GM21723 (cell line): ENCODE data around the gene PIM1.
A peak's percentile ranks its signal among the peaks of the same experiment; 100 is the strongest.
"Not testable (repeated sequence)": the region's sequence is repeated elsewhere in the genome, so short reads cannot be mapped to it uniquely, and the experiment has no call there.

Experiments used
- ATAC-seq: cut with Tn5 transposase; IDR thresholded peaks from one replicate; pipeline ENCODE4 v1.9.1; 2021; ENCODE audit warnings: mild to moderate bottlenecking, moderate library complexity; ENCODE audit not compliant: unreplicated experiment

The PIM1 gene

DNA sequence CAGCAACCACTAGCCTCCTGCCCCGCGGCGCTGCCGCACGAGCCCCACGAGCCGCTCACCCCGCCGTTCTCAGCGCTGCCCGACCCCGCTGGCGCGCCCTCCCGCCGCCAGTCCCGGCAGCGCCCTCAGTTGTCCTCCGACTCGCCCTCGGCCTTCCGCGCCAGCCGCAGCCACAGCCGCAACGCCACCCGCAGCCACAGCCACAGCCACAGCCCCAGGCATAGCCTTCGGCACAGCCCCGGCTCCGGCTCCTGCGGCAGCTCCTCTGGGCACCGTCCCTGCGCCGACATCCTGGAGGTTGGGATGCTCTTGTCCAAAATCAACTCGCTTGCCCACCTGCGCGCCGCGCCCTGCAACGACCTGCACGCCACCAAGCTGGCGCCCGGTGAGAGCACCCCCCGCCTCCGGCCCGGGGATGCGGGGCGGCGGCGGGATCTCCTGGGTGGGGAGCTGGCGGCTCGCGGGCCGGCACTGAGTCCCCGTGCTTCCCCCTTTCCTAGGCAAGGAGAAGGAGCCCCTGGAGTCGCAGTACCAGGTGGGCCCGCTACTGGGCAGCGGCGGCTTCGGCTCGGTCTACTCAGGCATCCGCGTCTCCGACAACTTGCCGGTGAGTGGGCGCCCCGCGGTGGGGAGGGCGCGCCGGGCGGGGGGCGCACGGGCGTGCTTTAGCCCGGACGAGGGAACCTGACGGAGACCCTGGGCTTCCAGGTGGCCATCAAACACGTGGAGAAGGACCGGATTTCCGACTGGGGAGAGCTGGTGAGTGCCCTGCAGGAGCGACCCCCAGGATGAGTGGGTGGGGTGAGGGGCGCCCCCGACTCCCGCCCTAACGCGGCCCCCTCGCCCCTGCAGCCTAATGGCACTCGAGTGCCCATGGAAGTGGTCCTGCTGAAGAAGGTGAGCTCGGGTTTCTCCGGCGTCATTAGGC is 585 bp downstream of the PIM1 start:
- ATAC-seq: peak; percentile 33

DNA sequence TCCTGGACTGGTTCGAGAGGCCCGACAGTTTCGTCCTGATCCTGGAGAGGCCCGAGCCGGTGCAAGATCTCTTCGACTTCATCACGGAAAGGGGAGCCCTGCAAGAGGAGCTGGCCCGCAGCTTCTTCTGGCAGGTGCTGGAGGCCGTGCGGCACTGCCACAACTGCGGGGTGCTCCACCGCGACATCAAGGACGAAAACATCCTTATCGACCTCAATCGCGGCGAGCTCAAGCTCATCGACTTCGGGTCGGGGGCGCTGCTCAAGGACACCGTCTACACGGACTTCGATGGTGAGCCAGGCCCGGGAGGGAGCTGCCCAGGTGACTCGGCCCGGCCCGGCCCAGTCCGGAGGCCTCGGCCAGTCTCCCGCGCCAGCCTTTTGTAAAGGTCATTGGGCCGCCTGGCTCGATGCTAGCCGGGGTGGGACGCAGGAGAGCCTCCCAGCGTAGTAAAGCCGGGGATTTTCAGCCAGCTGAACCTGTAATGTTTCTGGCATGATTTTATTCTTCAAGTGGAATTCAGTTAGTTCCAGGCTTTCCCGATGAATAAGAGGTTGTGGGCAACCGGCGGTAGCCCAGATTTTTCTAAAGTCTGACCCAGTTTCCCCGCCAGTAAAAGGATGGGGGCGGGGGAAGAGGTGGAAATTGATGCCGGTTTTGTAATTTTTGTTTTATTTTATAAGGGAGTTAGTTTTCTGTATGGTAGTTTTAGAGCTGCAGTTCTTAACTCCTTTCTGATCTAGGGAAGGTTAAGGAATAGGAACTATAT is 1.4 kb downstream of the PIM1 start:
- ATAC-seq: no peak

DNA sequence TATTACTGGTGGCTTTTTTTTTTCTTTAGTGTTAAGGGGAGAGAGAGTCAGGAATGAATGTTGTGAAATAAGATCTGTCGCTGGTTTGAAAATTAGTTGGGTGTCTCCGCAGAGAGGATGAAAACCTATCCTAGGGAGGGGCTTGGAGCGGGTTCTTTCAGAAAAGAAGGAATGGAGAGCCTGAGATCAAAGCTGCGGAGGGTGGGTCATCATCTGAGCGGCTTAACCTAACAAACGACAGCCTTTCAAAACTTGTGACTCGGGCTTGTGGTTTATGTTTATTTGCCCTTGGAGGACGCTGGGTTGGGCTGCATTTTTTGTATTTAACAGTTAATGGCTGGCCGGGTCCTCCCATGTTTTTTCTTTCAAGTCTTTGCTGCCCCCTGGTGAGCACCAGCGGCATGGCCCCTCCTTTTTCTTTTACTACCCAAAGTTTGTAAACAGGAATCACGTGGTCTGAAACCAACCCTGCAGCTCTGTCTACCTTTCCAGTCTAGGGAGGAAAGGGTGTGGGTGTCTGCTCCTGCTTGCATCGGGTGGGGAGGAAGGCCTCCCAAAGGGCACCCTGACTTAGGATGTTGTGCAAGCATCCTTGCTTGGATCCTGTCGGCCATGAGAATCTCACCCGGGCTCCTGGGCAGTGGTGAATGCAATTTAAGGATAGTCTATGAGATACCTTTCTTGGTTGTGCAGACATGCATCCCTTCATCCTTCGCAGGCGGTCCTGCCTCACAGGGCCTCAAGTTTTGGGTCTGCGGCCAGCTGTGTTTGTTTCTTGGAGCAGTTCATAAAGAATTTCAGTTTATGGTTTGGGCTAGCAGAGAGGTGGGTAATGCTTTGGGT is 2.2 kb downstream of the PIM1 start:
- no peak for ATAC-seq

DNA sequence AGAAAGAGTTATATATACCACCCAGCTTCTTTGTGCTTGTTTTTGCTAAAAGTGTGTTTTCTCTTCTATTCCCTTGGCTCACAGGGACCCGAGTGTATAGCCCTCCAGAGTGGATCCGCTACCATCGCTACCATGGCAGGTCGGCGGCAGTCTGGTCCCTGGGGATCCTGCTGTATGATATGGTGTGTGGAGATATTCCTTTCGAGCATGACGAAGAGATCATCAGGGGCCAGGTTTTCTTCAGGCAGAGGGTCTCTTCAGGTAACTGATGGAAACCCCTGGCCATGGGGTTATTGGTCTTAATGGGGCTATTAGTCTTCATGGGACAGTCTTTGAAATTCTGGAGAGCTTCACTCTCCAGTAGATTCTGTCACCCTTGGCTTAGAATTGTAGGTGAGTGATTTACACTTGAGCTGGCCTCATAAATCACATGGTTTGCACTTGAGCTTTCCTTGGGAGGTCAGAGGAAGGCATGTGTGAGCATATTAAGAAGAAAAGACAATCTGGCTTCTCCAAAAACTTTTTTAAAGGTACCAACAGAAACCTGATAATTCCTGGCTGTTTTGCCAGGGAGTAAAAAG is 3.0 kb downstream of the PIM1 start:
- ATAC-seq: no peak

DNA sequence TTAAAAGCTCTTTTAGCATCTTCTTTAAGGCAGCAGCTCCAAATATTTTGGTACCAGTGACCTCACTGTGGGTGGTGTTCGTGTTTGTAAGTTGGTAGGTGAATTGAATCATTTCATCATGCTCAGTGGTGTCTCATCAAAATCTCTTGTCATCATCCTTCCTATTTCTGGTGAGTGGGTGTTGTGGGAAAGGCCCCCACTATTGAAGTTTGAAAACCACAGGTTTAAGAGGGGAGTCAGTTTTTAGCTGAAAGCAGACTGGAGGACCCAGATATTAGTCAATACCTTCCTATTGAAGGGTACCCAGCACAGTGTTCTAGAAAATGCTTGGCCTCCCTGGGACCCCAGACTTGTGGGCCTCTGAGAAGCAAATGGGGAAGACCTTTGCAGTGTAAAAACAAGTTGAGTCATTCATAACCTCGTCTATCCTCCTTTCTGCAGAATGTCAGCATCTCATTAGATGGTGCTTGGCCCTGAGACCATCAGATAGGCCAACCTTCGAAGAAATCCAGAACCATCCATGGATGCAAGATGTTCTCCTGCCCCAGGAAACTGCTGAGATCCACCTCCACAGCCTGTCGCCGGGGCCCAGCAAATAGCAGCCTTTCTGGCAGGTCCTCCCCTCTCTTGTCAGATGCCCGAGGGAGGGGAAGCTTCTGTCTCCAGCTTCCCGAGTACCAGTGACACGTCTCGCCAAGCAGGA is 3.7 kb downstream of the PIM1 start:
- no peak for ATAC-seq

DNA sequence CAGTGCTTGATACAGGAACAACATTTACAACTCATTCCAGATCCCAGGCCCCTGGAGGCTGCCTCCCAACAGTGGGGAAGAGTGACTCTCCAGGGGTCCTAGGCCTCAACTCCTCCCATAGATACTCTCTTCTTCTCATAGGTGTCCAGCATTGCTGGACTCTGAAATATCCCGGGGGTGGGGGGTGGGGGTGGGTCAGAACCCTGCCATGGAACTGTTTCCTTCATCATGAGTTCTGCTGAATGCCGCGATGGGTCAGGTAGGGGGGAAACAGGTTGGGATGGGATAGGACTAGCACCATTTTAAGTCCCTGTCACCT is 4.2 kb downstream of the PIM1 start:
- no peak for ATAC-seq

DNA sequence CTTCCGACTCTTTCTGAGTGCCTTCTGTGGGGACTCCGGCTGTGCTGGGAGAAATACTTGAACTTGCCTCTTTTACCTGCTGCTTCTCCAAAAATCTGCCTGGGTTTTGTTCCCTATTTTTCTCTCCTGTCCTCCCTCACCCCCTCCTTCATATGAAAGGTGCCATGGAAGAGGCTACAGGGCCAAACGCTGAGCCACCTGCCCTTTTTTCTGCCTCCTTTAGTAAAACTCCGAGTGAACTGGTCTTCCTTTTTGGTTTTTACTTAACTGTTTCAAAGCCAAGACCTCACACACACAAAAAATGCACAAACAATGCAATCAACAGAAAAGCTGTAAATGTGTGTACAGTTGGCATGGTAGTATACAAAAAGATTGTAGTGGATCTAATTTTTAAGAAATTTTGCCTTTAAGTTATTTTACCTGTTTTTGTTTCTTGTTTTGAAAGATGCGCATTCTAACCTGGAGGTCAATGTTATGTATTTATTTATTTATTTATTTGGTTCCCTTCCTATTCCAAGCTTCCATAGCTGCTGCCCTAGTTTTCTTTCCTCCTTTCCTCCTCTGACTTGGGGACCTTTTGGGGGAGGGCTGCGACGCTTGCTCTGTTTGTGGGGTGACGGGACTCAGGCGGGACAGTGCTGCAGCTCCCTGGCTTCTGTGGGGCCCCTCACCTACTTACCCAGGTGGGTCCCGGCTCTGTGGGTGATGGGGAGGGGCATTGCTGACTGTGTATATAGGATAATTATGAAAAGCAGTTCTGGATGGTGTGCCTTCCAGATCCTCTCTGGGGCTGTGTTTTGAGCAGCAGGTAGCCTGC is 4.8 kb downstream of the PIM1 start:
- ATAC-seq: no peak

DNA sequence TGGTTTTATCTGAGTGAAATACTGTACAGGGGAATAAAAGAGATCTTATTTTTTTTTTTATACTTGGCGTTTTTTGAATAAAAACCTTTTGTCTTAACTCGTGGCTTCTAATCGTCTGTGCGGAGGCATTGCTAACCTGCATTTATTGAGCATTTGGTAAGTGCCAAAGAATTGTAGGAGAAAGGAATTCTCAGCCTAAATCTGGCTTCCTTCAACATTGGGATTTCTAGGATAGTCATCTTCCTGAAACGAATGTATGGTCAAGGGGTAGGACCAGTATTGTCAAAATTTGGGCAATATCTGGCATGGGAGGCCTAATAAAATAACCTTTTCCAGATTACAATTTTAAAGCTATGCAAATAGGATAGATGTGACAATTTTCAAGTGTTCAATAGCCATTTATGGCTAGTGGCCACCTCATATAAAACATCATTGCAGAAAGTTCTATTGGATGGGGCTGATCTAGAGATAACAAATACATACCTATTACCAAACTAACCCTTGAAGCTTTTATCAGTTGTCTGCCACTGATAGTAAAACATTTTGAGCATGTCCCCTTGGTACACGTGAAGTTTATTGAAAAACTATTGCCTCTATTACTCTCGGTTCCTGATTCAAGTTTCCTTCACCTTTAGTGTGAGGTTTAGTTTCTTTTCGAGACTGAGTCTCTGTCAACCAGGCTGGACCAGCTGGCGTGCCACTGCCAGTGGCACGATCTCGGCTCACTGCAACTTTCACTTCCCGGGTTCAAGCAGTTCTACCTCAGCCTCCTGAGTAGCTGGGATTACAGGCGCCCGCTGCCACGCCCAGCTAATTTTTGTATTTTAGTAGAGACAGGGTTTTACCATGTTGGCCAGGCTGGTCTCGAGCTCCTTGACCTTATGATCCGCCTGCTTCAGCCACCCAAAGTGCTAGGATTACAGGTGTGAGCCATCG is 5.6 kb downstream of the PIM1 start:
- ATAC-seq: no peak

DNA sequence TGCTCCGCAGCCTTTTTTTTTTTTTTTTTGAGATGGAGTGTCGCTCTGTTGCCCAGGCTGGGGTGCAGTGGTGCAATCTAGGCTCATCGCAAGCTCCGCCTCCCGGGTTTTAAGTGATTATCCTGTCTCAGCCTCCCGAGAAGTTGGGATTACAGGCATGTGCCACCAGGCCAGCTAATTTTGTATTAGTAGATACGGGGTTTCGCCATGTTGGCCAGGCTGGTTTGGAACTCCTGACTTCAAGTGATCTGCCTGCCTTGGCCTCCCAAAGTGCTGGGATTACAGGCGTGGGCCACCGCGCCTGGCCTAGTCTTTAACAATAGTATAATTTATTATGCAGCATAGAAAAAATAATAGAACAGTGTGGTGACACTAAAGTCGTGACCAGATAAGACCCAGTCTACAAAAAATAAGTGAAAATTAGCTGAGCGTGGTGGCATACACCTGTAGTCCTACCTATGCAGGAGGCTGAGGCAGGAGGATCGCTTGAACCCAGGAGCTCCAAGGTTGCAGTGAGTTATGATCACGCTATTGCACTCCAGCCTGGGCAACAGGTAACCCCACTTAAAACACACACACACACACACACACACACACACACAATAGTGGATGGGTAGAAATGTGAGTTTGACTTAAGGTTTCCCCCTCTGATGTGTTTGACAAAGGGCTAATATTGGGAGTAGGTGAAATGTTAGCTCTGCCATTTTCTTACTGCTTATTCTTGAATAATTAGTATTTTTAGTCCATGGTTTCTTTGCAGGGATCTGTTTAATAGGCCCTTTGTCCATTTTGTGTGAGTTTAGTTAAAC is 6.5 kb downstream of the PIM1 start:
- ATAC-seq: no peak

DNA sequence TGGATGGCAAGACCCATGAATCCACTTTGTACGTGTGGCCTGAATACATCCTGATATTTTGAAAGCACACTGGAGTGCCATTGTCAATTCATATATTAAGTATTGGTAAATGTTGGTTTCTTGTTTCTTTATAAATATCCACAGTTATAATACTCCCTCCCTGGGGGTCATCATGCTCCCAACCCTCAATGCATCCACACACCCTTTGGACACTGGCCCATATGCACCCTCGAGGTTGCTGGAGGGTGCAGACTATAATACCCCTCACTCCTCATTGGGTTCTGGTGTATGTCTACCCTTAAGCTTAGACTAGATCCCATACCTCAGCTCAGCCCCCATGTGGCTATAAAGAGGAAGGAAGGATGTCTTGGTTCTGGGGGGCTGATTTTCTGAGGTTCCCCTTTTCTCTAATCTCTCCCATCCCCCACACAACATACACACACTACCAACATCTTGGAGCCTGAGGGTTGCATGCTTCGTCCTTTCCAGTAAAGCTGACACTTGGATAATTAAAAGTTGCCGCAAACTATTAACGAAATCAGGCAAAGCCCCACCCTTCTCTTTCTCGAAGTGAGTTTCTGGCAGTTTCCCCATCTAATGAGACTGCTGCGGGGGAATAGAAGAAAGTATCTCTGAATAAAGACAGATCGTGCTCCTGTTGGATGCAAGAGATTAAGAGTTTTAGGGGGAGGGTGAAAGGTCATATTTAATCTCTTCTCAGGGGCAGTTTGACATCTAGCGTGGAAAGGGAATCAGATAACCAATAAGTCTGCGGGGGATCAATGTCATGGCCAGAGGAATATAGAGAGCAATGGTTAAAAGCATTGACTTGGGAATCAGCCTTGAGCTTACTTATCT is 7.4 kb downstream of the PIM1 start:
- no peak for ATAC-seq

DNA sequence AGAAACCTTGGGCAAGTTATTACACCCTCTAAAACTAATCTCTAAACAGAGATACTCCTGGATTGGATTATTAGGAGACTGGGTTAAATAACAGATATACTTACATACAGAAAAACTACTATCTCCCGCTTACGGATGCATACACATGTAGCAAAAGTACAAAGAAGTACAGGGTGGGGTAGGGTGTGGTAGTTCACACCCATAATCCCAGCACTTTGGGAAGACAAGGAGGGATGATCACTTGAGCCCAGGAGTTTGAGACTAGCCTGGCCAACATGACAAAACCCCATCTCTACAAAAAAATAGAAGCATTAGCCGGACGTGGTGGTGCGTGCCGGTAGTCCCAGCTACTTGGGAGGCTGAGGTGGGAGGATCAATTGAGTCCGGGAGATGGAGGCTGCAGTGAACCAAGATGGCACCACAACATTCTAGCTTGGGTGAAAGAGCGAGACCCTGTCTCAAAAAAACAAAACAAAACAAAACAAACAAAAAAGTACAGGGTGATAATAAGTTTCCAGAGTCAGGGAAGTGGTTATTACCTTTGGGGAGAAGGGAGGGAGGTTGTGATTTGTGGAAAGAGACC is 8.1 kb downstream of the PIM1 start:
- ATAC-seq: no peak

DNA sequence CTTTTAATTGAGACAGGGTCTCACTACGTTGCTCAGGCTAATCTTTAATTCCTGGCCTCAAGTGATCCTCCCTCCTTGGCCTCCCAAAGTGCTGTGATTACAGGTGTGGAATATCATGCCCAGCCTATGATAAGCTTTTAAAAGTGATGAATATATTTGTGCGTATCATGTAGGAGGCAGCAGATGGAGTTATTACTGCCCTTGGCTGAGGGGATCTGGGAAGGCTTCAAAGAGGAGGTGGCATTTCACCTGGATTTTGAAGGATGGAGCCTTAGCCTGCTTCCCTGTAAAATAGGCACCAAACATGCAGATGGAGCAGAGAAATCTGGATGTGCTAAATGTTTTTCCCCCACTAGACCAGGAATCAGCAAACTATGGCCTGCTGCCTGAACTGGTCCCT is 10.1 kb downstream of the PIM1 start:
- no peak for ATAC-seq

DNA sequence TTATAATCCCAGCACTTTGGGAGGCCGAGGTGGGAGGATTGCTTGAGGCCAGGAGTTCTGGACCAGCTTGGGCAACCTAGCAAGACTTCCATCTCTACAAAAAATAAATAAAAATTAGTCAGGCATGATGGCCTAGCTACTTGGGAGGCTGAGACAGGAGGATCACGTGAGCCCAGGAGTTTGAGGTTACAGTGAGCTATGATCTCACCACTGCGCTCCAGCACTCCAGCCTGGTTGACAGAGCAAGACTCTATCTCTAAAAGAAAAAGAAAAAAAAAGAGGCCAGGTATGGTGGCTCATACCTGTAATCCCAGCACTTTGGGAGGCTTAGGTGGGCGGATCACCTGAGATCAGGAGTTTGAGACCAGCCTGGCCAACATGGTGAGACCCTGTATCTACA is 10.7 kb downstream of the PIM1 start:
- not testable (repeated sequence) for ATAC-seq

DNA sequence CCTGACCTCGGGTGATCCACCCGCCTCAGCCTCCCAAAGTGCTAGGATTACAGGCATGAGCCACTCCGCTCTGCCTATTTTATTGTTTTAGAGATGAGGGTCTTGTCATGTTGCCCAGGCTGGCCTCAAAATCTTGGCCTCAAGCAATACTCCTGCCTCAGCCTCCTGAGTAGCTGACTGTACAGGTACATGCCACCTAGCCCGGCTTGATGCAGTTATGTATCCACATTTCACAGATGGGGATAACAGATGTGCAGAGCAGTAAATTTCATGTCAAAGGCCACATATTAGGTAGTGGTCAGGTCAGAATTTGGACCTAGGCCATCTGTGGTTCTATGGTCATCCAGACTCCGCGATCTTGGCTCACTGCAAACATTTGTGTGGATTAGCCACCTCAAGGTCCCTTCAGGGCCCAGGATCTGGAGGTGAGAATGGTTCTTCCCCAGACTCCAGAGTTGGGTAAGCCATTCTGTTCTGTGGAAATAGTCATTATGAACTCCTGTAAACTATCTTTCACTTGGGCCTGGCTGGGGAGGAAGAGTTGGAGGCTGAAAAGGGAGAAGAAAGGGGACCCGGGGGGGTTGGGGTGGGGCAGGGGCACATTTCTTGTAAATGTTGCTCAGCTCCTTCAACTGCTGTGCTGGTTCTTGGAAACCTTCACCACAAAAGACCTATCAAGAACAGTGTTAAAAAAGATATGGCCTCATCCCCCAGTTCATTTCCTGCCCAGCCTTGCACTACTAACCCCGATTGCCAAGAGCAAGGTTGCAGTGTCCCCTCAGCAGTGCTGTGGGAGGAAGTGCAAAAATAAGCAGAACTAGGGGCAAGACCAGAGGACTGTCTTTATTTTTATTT is 13.0 kb downstream of the PIM1 start:
- ATAC-seq: no peak

DNA sequence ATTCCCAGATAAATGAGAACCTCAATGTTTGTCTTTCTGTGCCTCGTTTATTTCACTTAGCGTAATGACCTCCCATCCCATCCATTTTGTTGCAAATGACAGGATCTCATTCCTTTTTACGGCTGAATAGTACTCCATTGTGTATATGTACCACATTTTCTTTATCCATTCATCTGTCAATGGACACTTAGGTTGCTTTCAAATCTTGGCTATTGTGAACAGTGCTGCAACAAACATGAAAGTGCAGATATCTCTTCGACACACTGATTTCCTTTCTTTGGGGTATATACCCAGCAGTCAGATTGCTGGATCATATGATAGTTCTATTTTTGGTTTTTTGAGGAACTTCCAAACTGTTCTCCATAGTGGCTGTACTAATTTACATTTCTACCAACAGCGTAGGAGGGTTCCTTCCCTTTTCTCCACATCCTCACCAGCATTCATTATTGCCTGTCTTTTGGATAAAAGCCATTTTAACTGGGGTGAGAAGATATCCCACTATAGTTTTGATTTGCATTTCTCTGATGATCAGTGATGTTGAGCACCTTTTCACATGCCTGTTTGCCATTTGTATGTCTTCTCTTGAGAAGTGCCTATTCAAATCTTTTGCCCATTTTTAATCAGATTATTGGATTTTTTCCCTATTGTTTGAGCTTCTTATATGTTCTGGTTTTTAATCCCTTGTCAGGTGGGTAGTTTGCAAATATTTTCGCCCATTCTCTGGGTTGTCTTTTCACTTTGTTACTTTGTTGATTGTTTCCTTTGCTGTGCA is 16.2 kb downstream of the PIM1 start:
- ATAC-seq: not testable (repeated sequence)
